H9 (cell line): ENCODE results near the gene CRYGD. TPM values are rescaled to one million over a fixed set of nuclear protein-coding genes. Genes with fewer than 3 reads are reported as not detected.

Experiments
- DNase-seq: peaks from one replicate; pipeline ENCODE4 v3.0.0-alpha.2; 2017
- H2AFZ ChIP-seq: one replicate; pipeline ENCODE4 v1.6.1; 2013; ENCODE audit warnings: mild to moderate bottlenecking, low read length, control low read depth, moderate library complexity
- H2AK5ac ChIP-seq: 2 replicates; pipeline ENCODE4 v1.6.1; 2013; ENCODE audit warnings: low read length, control low read depth, mixed read lengths; ENCODE audit not compliant: insufficient read length
- H2BK120ac ChIP-seq: one replicate; pipeline ENCODE4 v1.6.1; 2013; ENCODE audit warnings: low read depth, mild to moderate bottlenecking, low read length, control low read depth, inconsistent platforms; ENCODE audit not compliant: poor library complexity, severe bottlenecking
- H2BK12ac ChIP-seq: 2 replicates; pipeline ENCODE4 v1.6.1; 2013; ENCODE audit warnings: low read length, control low read depth, mixed read lengths, low read depth; ENCODE audit not compliant: insufficient read length
- H2BK15ac ChIP-seq: 2 replicates; pipeline ENCODE4 v1.6.1; 2013; ENCODE audit warnings: low read depth, low read length, control low read depth
- H2BK20ac ChIP-seq: one replicate; pipeline ENCODE4 v1.6.1; 2013; ENCODE audit warnings: low read depth, mild to moderate bottlenecking, low read length, control low read depth, inconsistent platforms; ENCODE audit not compliant: poor library complexity, severe bottlenecking
- H2BK5ac ChIP-seq: 2 replicates; pipeline ENCODE4 v1.6.1; 2013; ENCODE audit warnings: low read length, control low read depth, mixed read lengths; ENCODE audit not compliant: insufficient read length
- H3K14ac ChIP-seq: 2 replicates; pipeline ENCODE4 v1.6.1; 2013; ENCODE audit warnings: low read length, control low read depth; ENCODE audit not compliant: insufficient read depth
- H3K18ac ChIP-seq: 2 replicates; pipeline ENCODE4 v1.6.1; 2013; ENCODE audit warnings: low read depth, mild to moderate bottlenecking, mixed read lengths, low read length, control low read depth; ENCODE audit not compliant: insufficient read length
- H3K23ac ChIP-seq: 2 replicates; pipeline ENCODE4 v1.6.1; 2013; ENCODE audit warnings: low read length, control low read depth, mixed read lengths, low read depth; ENCODE audit not compliant: insufficient read length
- H3K23me2 ChIP-seq: 2 replicates; pipeline ENCODE4 v1.6.1; 2013; ENCODE audit warnings: low read depth, mild to moderate bottlenecking, mixed read lengths, low read length, control low read depth; ENCODE audit not compliant: insufficient read length, poor library complexity, severe bottlenecking
- H3K27ac ChIP-seq: 2 replicates; pipeline ENCODE4 v1.5.1; 2013; ENCODE audit warnings: low read length, control low read depth, mixed read lengths, low read depth; ENCODE audit not compliant: insufficient read length
- H3K27me3 ChIP-seq: 2 replicates; pipeline ENCODE4 v1.6.1; 2013; ENCODE audit warnings: low read length, control low read depth, inconsistent platforms; ENCODE audit not compliant: insufficient read depth
- H3K4ac ChIP-seq: 2 replicates; pipeline ENCODE4 v1.6.1; 2013; ENCODE audit warnings: low read depth, mild to moderate bottlenecking, control low read depth, inconsistent platforms, low read length, moderate library complexity
- H3K4me1 ChIP-seq: 2 replicates; pipeline ENCODE4 v1.6.1; 2013; ENCODE audit warnings: low read length, control low read depth, inconsistent platforms; ENCODE audit not compliant: insufficient read depth
- H3K4me2 ChIP-seq: 2 replicates; pipeline ENCODE4 v1.6.1; 2013; ENCODE audit warnings: low read length, control low read depth, mixed read lengths; ENCODE audit not compliant: insufficient read length, insufficient read depth
- H3K56ac ChIP-seq: 2 replicates; pipeline ENCODE4 v1.6.1; 2013; ENCODE audit warnings: low read depth, mild to moderate bottlenecking, mixed read lengths, low read length, control low read depth; ENCODE audit not compliant: insufficient read length
- H3K79me1 ChIP-seq: 2 replicates; pipeline ENCODE4 v1.6.1; 2013; ENCODE audit warnings: low read depth, mild to moderate bottlenecking, moderate library complexity, low read length, control low read depth, inconsistent platforms; ENCODE audit not compliant: insufficient read depth, poor library complexity, severe bottlenecking
- H3K79me2 ChIP-seq: 2 replicates; pipeline ENCODE4 v1.6.1; 2013; ENCODE audit warnings: low read length, control low read depth, inconsistent platforms; ENCODE audit not compliant: insufficient read depth
- H3K9ac ChIP-seq: 2 replicates; pipeline ENCODE4 v1.6.1; 2013; ENCODE audit warnings: low read length, control low read depth, mixed read lengths; ENCODE audit not compliant: insufficient read length; ENCODE audit errors: extremely low read depth
- H3K9me3 ChIP-seq: one replicate; pipeline ENCODE4 v1.6.1; 2013; ENCODE audit warnings: low read depth, low read length, inconsistent platforms; ENCODE audit not compliant: control insufficient read depth
- H3T11ph ChIP-seq: one replicate; pipeline ENCODE4 v1.6.1; 2013; ENCODE audit warnings: mild to moderate bottlenecking, low read length, control low read depth, inconsistent platforms
- H4K20me1 ChIP-seq: one replicate; pipeline ENCODE4 v1.6.1; 2013; ENCODE audit not compliant: control insufficient read depth, insufficient read length, insufficient read depth
- H4K5ac ChIP-seq: 2 replicates; pipeline ENCODE4 v1.6.1; 2013; ENCODE audit warnings: low read depth, mild to moderate bottlenecking, mixed read lengths, low read length, control low read depth; ENCODE audit not compliant: insufficient read length
- H4K8ac ChIP-seq: replicated peaks from 2 replicates; pipeline ENCODE4 v1.6.1; 2013; ENCODE audit warnings: low read length, control low read depth, mixed read lengths, low read depth; ENCODE audit not compliant: insufficient read length
- H4K91ac ChIP-seq: 2 replicates; pipeline ENCODE4 v1.6.1; 2013; ENCODE audit warnings: low read depth, mild to moderate bottlenecking, moderate library complexity, mixed read lengths, low read length, control low read depth; ENCODE audit not compliant: insufficient read length
- H3K27ac Mint-ChIP-seq, 3 experiments: 2 replicates in 2 of 3; 3 replicates in 1 of 3; pipeline ENCODE4 v1.8.0; 2020 to 2021; ENCODE audit warnings: mixed read lengths in 3 of 3, mild to moderate bottlenecking in 1 of 3, moderate library complexity in 1 of 3
- H3K27me3 Mint-ChIP-seq: 2 replicates; pipeline ENCODE4 v1.8.0; 2021; ENCODE audit warnings: low read depth, mild to moderate bottlenecking, moderate library complexity, mixed read lengths
- H3K36me3 Mint-ChIP-seq, 3 experiments: 2 replicates in 2 of 3; 3 replicates in 1 of 3; pipeline ENCODE4 v1.8.0; 2020 to 2021; ENCODE audit warnings: low read depth in 3 of 3, mixed read lengths in 3 of 3; ENCODE audit not compliant: insufficient read depth in 1 of 3
- H3K4me1 Mint-ChIP-seq, 2 experiments: 2 replicates each; pipeline ENCODE4 v1.8.0; 2020; ENCODE audit warnings: mixed read lengths in 2 of 2
- H3K4me3 Mint-ChIP-seq, 2 experiments: 2 replicates in 1 of 2; 3 replicates in 1 of 2; pipeline ENCODE4 v1.8.0; 2020 to 2021; ENCODE audit warnings: mild to moderate bottlenecking in 2 of 2, mixed read lengths in 2 of 2, moderate library complexity in 1 of 2
- H3K9me3 Mint-ChIP-seq, 2 experiments: 2 replicates in 1 of 2; 3 replicates in 1 of 2; pipeline ENCODE4 v1.8.0; 2020; ENCODE audit warnings: mild to moderate bottlenecking in 2 of 2, mixed read lengths in 2 of 2, moderate library complexity in 1 of 2
- CTCF ChIP-seq: fragments of 200-600 bp; sonication (generic); conservative IDR thresholded peaks from 3 replicates; pipeline ENCODE4 v1.8.0; 2021; ENCODE audit warnings: antibody characterized with exemption, mild to moderate bottlenecking
- WGBS: extraction: QIAGEN DNeasy Blood & Tissue Kit; methylation state at CpG from one replicate; pipeline ENCODE4 v1.1.7; 2013; ENCODE audit warnings: missing lambda C conversion rate, low lambda C conversion rate, mixed read lengths; ENCODE audit not compliant: insufficient read length; ENCODE audit errors: extremely low coverage; 5-methylcytosine and 5-hydroxymethylcytosine counted together
- total RNA-seq: library from RNA; stranded (reverse); gene quantifications from 2 replicates; pipeline ENCODE4 v1.2.1, GENCODE V29; 2021

The CRYGD gene
- total RNA-seq, 1 experiment from 2014 or later, result not detected

DNA sequence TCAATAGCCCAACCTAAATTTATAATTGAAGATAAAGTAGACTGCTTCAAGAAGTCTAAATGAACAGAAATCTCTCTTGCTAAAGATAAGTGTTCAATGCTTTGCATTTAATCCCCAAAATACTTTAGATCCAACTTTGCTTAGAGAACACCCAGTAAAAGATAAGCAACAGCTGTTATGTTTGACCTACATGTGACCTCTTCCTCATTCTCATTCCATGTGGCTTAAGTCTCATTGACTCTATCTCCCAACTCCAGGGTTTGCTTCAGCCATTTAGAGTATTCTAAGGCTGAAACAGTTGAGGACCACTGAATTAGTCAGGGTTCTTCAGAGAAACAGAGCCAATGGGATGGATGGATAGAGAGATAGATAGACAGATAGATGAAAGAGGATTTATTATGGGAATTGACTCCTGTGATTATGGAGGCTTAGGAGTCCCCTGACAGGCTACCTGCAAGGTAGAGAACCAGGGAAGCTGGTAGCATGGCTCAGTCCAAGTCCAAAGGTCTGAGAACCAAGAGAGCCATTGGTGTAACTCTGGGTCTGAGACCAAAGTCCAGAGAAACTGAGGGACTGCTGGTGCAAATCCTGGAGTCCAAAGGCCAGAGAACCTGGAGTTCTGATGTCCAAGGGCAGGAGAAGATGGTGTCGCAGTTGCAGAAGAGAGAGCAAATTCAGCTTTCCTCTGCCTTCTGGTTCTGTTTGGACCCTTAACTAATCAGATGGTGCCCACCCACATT lies 32.1 kb downstream of the CRYGD start:
- Histone ChIP-seq H3K27ac (no peak overlapping the region), H3K27me3 (no peaks in the 10 kb centered on the region), H4K8ac (no peak overlapping the region), H2BK20ac (no peak overlapping the region), H3K79me2 (no peaks in the 10 kb centered on the region), H3K4ac (no peak overlapping the region), H2AFZ (no peak overlapping the region), H3K4me2 (no peak overlapping the region), H2BK12ac (no peak overlapping the region), H3K79me1 (no peaks in the 10 kb centered on the region), H3K56ac (no peak overlapping the region), H2BK5ac (no peak overlapping the region), H3K23ac (no peak overlapping the region), H3T11ph (no peak overlapping the region), H4K91ac (no peak overlapping the region), H3K9ac (no peak overlapping the region), H2BK120ac (no peak overlapping the region), H2BK15ac (no peak overlapping the region), H4K20me1 (no peaks in the 10 kb centered on the region), H3K9me3 (no peaks in the 10 kb centered on the region), H3K14ac (no peak overlapping the region), H4K5ac (no peak overlapping the region), H3K18ac (no peak overlapping the region), H2AK5ac (no peak overlapping the region), H3K4me1 (no peaks in the 10 kb centered on the region; the same call in 1 of the 2 replicates), H3K23me2 (no peaks in the 10 kb centered on the region)
- no peaks in the 10 kb centered on the region for H3K27me3 Mint-ChIP-seq
- H3K9me3 Mint-ChIP-seq, result peaks cover 0 to 5% of the 10 kb centered on the region in 2 experiments; a peak in 1 of 5 replicates
- H3K4me1 Mint-ChIP-seq, result no peaks in the 10 kb centered on the region
- no peak for DNase-seq
- no peak for TF ChIP-seq CTCF
- H3K27ac Mint-ChIP-seq, result no peak overlapping the region
- no peaks in the 10 kb centered on the region; a peak in 2 of 7 replicates for H3K36me3 Mint-ChIP-seq
- no CpG with 5 or more reads among the region's 1 CpG for WGBS
- H3K4me3 Mint-ChIP-seq, result no peak overlapping the region
